Neural cell (in vitro differentiated cells): ENCODE results near the gene ANKRD13C.

Experiments
- EP300 ChIP-seq: fragments of 450-650 bp; conservative IDR thresholded peaks from 2 replicates; pipeline ENCODE4 v1.6.1; 2014; ENCODE audit warnings: antibody characterized with exemption, mild to moderate bottlenecking, moderate library complexity; ENCODE audit not compliant: poor library complexity, severe bottlenecking
- EZH2 ChIP-seq: fragments of 200-600, 300-800 bp; shearing (Covaris generic), sonication (generic); IDR thresholded peaks from 2 replicates; pipeline ENCODE4 v1.6.1; 2014; ENCODE audit warnings: antibody characterized with exemption, low read length, borderline replicate concordance, mild to moderate bottlenecking; ENCODE audit not compliant: insufficient read depth, poor library complexity, severe bottlenecking
- POLR2AphosphoS5 ChIP-seq: IDR thresholded peaks from 2 replicates; pipeline ENCODE4 v1.6.1; 2012
- TAF1 ChIP-seq: IDR thresholded peaks from 2 replicates; pipeline ENCODE4 v1.6.1; 2012; ENCODE audit warnings: low read depth
- TF ChIP-seq, protein P1 (sequence below): fragments of 450-650 bp; IDR thresholded peaks from 2 replicates; pipeline ENCODE4 v1.5.1; 2014; ENCODE audit warnings: antibody characterized with exemption, mild to moderate bottlenecking, moderate library complexity; ENCODE audit not compliant: poor library complexity, severe bottlenecking

DNA sequence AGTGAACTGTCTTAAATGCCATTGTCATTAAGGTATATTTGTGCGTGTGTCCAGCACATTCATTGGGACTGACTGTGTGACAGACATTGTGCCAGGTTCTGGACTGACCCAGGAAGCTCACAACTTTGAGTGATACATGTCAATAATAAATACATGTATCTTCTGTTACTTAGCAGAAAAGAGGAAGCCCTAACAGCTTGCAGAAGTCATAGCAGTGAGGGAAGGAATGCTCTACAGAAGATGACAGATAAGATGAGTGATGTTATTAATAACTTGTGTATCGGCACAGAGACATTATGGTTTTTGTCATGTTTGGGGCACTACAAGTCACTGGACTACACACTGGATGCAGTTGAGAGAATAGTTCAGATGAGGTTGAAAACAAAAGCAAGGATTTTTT lies 134.5 kb downstream of the ANKRD13C start:
- TF ChIP-seq, protein P1, sequence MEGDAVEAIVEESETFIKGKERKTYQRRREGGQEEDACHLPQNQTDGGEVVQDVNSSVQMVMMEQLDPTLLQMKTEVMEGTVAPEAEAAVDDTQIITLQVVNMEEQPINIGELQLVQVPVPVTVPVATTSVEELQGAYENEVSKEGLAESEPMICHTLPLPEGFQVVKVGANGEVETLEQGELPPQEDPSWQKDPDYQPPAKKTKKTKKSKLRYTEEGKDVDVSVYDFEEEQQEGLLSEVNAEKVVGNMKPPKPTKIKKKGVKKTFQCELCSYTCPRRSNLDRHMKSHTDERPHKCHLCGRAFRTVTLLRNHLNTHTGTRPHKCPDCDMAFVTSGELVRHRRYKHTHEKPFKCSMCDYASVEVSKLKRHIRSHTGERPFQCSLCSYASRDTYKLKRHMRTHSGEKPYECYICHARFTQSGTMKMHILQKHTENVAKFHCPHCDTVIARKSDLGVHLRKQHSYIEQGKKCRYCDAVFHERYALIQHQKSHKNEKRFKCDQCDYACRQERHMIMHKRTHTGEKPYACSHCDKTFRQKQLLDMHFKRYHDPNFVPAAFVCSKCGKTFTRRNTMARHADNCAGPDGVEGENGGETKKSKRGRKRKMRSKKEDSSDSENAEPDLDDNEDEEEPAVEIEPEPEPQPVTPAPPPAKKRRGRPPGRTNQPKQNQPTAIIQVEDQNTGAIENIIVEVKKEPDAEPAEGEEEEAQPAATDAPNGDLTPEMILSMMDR: no peak
- no peak for TF ChIP-seq POLR2AphosphoS5
- TF ChIP-seq TAF1: no peak
- no peak for TF ChIP-seq EP300
- no peak for TF ChIP-seq EZH2
